WTC11 (cell line): ENCODE measurements around the gene UBXN6. TPM values are rescaled to one million over a fixed set of nuclear protein-coding genes. Genes with fewer than 3 reads are reported as not detected.

Experiments
- ATAC-seq: fragments of 200-7000 bp; cut with Tn5 transposase; 2 replicates; pipeline ENCODE4 v1.10.0; 2021; ENCODE audit warnings: mild to moderate bottlenecking, moderate library complexity
- CTCF ChIA-PET: fragments of 300-600 bp; sonication (Branson Sonifier 250); formaldehyde crosslinking; loops from one replicate; lab custom pipeline; 2021; ENCODE audit warnings: antibody characterized with exemption; lab: Charles Lee
- POLR2A ChIA-PET: fragments of 350-600 bp; sonication (Branson Sonifier 250); formaldehyde crosslinking; loops from one replicate; lab custom pipeline; 2021; ENCODE audit warnings: antibody characterized with exemption; lab: Charles Lee
- DNase-seq: peaks from one replicate; pipeline ENCODE4 v3.0.0; 2021; ENCODE audit warnings: low spot score
- H3K27ac Mint-ChIP-seq: 2 replicates; pipeline ENCODE4 v1.8.0; 2021; ENCODE audit warnings: mixed read lengths
- H3K27me3 Mint-ChIP-seq: 2 replicates; pipeline ENCODE4 v1.8.0; 2021; ENCODE audit warnings: low read depth, mild to moderate bottlenecking, moderate library complexity, mixed read lengths
- H3K36me3 Mint-ChIP-seq: 2 replicates; pipeline ENCODE4 v1.8.0; 2021; ENCODE audit warnings: mixed read lengths
- H3K4me1 Mint-ChIP-seq: 2 replicates; pipeline ENCODE4 v1.8.0; 2022; ENCODE audit warnings: mixed read lengths
- H3K4me3 Mint-ChIP-seq: 2 replicates; pipeline ENCODE4 v1.8.0; 2021; ENCODE audit warnings: mild to moderate bottlenecking, moderate library complexity, mixed read lengths
- H3K9me3 Mint-ChIP-seq: 2 replicates; pipeline ENCODE4 v1.8.0; 2021; ENCODE audit warnings: mixed read lengths
- ATF1 ChIP-seq: sonication (generic); formaldehyde crosslinking; IDR thresholded peaks from 2 replicates; pipeline ENCODE4 v1.8.1; 2023; ENCODE audit warnings: mild to moderate bottlenecking, moderate library complexity, missing genetic modification reagents
- E2F4 ChIP-seq: sonication (generic); formaldehyde crosslinking; IDR thresholded peaks from 2 replicates; pipeline ENCODE4 v1.8.1; 2022; ENCODE audit warnings: low read depth, mild to moderate bottlenecking, moderate library complexity, missing genetic modification reagents, borderline replicate concordance
- ESRRA ChIP-seq: sonication (generic); formaldehyde crosslinking; IDR thresholded peaks from 2 replicates; pipeline ENCODE4 v1.8.1; 2022; ENCODE audit warnings: mild to moderate bottlenecking, missing genetic modification reagents, borderline replicate concordance
- FOXJ3 ChIP-seq: sonication (generic); formaldehyde crosslinking; IDR thresholded peaks from 2 replicates; pipeline ENCODE4 v1.9.0; 2021; ENCODE audit warnings: missing genetic modification reagents, mild to moderate bottlenecking, borderline replicate concordance
- MXD4 ChIP-seq: fragments of 250-450 bp; sonication (Bioruptor Pico); IDR thresholded peaks from 2 replicates; pipeline ENCODE4 v1.8.0; 2021; ENCODE audit warnings: mild to moderate bottlenecking, moderate library complexity, borderline replicate concordance
- MYBL2 ChIP-seq: sonication (generic); formaldehyde crosslinking; IDR thresholded peaks from 2 replicates; pipeline ENCODE4 v1.8.1; 2023; ENCODE audit warnings: mild to moderate bottlenecking, moderate library complexity, missing genetic modification reagents
- NFE2L1 ChIP-seq: sonication (generic); formaldehyde crosslinking; IDR thresholded peaks from 2 replicates; pipeline ENCODE4 v1.8.1; 2023; ENCODE audit warnings: missing genetic modification reagents
- NR1H2 ChIP-seq: sonication (generic); formaldehyde crosslinking; IDR thresholded peaks from 2 replicates; pipeline ENCODE4 v1.9.0; 2021; ENCODE audit warnings: mild to moderate bottlenecking, moderate library complexity, missing genetic modification reagents
- NR3C1 ChIP-seq: sonication (generic); formaldehyde crosslinking; conservative IDR thresholded peaks from 2 replicates; pipeline ENCODE4 v1.8.1; 2023; ENCODE audit warnings: low read depth, mild to moderate bottlenecking, missing genetic modification reagents
- OVOL2 ChIP-seq: fragments of 250-450 bp; sonication (Bioruptor Pico); IDR thresholded peaks from 2 replicates; pipeline ENCODE4 v1.9.0; 2021; ENCODE audit warnings: mild to moderate bottlenecking, borderline replicate concordance
- PRRX2 ChIP-seq: fragments of 250-450 bp; sonication (Bioruptor Pico); IDR thresholded peaks from 2 replicates; pipeline ENCODE4 v1.8.0; 2021; ENCODE audit warnings: mild to moderate bottlenecking
- STAT6 ChIP-seq: sonication (generic); formaldehyde crosslinking; conservative IDR thresholded peaks from 2 replicates; pipeline ENCODE4 v1.8.1; 2023; ENCODE audit warnings: mild to moderate bottlenecking, low read depth, missing genetic modification reagents, moderate library complexity
- TEAD1 ChIP-seq: sonication (generic); formaldehyde crosslinking; IDR thresholded peaks from 2 replicates; pipeline ENCODE4 v1.8.0; 2022; ENCODE audit warnings: mild to moderate bottlenecking, missing genetic modification reagents
- ZBTB21 ChIP-seq: sonication (generic); formaldehyde crosslinking; IDR thresholded peaks from 2 replicates; pipeline ENCODE4 v1.8.1; 2023; ENCODE audit warnings: mild to moderate bottlenecking, missing genetic modification reagents, borderline replicate concordance
- ZNF121 ChIP-seq: sonication (generic); formaldehyde crosslinking; IDR thresholded peaks from 2 replicates; pipeline ENCODE4 v1.8.0; 2023; ENCODE audit warnings: missing genetic modification reagents
- ZNF219 ChIP-seq: sonication (generic); formaldehyde crosslinking; IDR thresholded peaks from 2 replicates; pipeline ENCODE4 v1.8.0; 2023; ENCODE audit warnings: missing genetic modification reagents, mild to moderate bottlenecking, borderline replicate concordance
- ZNF232 ChIP-seq: sonication (generic); formaldehyde crosslinking; IDR thresholded peaks from 2 replicates; pipeline ENCODE4 v1.8.0; 2022; ENCODE audit warnings: mild to moderate bottlenecking, missing genetic modification reagents
- ZNF416 ChIP-seq: fragments of 250-450 bp; sonication (Bioruptor Pico); IDR thresholded peaks from 2 replicates; pipeline ENCODE4 v1.9.0; 2021; ENCODE audit warnings: mild to moderate bottlenecking, inconsistent platforms
- ZNF671 ChIP-seq: fragments of 250-450 bp; sonication (Bioruptor Pico); IDR thresholded peaks from 2 replicates; pipeline ENCODE4 v1.8.0; 2021; ENCODE audit warnings: mild to moderate bottlenecking
- total RNA-seq: library from RNA; stranded (reverse); gene quantifications from 3 replicates; pipeline ENCODE4 v1.2.3, GENCODE V29; 2021
- TF ChIP-seq, protein P1 (sequence below): sonication (generic); formaldehyde crosslinking; IDR thresholded peaks from 2 replicates; pipeline ENCODE4 v1.8.1; 2023; ENCODE audit warnings: mild to moderate bottlenecking, missing genetic modification reagents, moderate library complexity
- TF ChIP-seq, protein P2 (sequence below): sonication (generic); formaldehyde crosslinking; IDR thresholded peaks from 2 replicates; pipeline ENCODE4 v1.8.1; 2023; ENCODE audit warnings: mild to moderate bottlenecking, missing genetic modification reagents
- TF ChIP-seq, protein P3 (sequence below): sonication (generic); formaldehyde crosslinking; IDR thresholded peaks from 2 replicates; pipeline ENCODE4 v1.8.1; 2023; ENCODE audit warnings: mild to moderate bottlenecking, missing genetic modification reagents, borderline replicate concordance

Gene UBXN6
- total RNA-seq, 1 experiment from 2014 or later, result 34.8 TPM

GRCh38 chr19:4464815-4465581 is 7.4 kb upstream of the UBXN6 start:
- DNase-seq (no peak), ATAC-seq (no peak)
- CTCF ChIA-PET, result interaction anchor here (0.7 to 1.0 kb wide), 3 partner anchors 91 to 409 kb away, joined by 3 to 4 read pairs (median 3); no protein-coding TSS in a partner anchor
- POLR2A ChIA-PET, result interaction anchor here (0.7 kb wide), 1 partner anchor 10 kb away, joined by 4 read pairs; no protein-coding TSS in a partner anchor
- Mint-ChIP-seq H3K4me3 (no peak overlapping the region), H3K36me3 (no peaks in the 10 kb centered on the region), H3K9me3 (no peaks in the 10 kb centered on the region; the same call in 1 of the 2 replicates), H3K27me3 (peaks cover 13% of the 10 kb centered on the region), H3K27ac (no peak overlapping the region), H3K4me1 (no peaks in the 10 kb centered on the region)
- TF ChIP-seq OVOL2 (CRISPR knock-in tag) (no peak), ZNF219 (CRISPR knock-in tag) (no peak), ATF1 (CRISPR knock-in tag) (no peak), E2F4 (CRISPR knock-in tag) (no peak), ZNF232 (no peak)
- TF ChIP-seq, protein P1, sequence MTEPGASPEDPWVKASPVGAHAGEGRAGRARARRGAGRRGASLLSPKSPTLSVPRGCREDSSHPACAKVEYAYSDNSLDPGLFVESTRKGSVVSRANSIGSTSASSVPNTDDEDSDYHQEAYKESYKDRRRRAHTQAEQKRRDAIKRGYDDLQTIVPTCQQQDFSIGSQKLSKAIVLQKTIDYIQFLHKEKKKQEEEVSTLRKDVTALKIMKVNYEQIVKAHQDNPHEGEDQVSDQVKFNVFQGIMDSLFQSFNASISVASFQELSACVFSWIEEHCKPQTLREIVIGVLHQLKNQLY (CRISPR knock-in tag), result no peak

GRCh38 chr19:4456843-4457653 is 546 bp downstream of the UBXN6 start:
- ChIA-PET POLR2A (interaction anchor here (1.4 kb wide), 1 partner anchor 17 kb away, joined by 3 read pairs; no protein-coding TSS in a partner anchor), CTCF (interaction anchor here (0.5 to 1.4 kb wide), 5 partner anchors 10 to 1356 kb away, joined by 3 to 6 read pairs (median 4); no protein-coding TSS in a partner anchor)
- Mint-ChIP-seq H3K27me3 (peaks cover 10% of the 10 kb centered on the region; the same call in 1 of the 2 replicates), H3K4me3 (peak overlapping the region; percentile 93), H3K36me3 (no peaks in the 10 kb centered on the region), H3K4me1 (peaks cover 9% of the 10 kb centered on the region), H3K27ac (peak overlapping the region; percentile 81), H3K9me3 (no peaks in the 10 kb centered on the region)
- DNase-seq (peak; percentile 72), ATAC-seq (peak; percentile 56)
- TF ChIP-seq MYBL2, result no peak
- TF ChIP-seq ZNF232, result no peak
- TF ChIP-seq ESRRA (CRISPR knock-in tag), result no peak
- TF ChIP-seq FOXJ3 (CRISPR knock-in tag), result no peak
- no peak for TF ChIP-seq ZNF671 (CRISPR knock-in tag)
- no peak for TF ChIP-seq PRRX2 (CRISPR knock-in tag)
- TF ChIP-seq STAT6, result no peak
- TF ChIP-seq, protein P2, sequence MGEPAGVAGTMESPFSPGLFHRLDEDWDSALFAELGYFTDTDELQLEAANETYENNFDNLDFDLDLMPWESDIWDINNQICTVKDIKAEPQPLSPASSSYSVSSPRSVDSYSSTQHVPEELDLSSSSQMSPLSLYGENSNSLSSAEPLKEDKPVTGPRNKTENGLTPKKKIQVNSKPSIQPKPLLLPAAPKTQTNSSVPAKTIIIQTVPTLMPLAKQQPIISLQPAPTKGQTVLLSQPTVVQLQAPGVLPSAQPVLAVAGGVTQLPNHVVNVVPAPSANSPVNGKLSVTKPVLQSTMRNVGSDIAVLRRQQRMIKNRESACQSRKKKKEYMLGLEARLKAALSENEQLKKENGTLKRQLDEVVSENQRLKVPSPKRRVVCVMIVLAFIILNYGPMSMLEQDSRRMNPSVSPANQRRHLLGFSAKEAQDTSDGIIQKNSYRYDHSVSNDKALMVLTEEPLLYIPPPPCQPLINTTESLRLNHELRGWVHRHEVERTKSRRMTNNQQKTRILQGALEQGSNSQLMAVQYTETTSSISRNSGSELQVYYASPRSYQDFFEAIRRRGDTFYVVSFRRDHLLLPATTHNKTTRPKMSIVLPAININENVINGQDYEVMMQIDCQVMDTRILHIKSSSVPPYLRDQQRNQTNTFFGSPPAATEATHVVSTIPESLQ (CRISPR knock-in tag), result no peak
- no peak for TF ChIP-seq ZNF121 (CRISPR knock-in tag)
- no peak for TF ChIP-seq NFE2L1
- no peak; the same call in 1 of the 2 replicates for TF ChIP-seq ZNF416 (CRISPR knock-in tag)
- no peak for TF ChIP-seq TEAD1 (CRISPR knock-in tag)
- TF ChIP-seq NR1H2 (CRISPR knock-in tag), result no peak
- no peak for TF ChIP-seq ZBTB21 (CRISPR knock-in tag)
- no peak for TF ChIP-seq MXD4 (CRISPR knock-in tag)
- no peak for TF ChIP-seq NR3C1 (CRISPR knock-in tag)
- TF ChIP-seq, protein P3, sequence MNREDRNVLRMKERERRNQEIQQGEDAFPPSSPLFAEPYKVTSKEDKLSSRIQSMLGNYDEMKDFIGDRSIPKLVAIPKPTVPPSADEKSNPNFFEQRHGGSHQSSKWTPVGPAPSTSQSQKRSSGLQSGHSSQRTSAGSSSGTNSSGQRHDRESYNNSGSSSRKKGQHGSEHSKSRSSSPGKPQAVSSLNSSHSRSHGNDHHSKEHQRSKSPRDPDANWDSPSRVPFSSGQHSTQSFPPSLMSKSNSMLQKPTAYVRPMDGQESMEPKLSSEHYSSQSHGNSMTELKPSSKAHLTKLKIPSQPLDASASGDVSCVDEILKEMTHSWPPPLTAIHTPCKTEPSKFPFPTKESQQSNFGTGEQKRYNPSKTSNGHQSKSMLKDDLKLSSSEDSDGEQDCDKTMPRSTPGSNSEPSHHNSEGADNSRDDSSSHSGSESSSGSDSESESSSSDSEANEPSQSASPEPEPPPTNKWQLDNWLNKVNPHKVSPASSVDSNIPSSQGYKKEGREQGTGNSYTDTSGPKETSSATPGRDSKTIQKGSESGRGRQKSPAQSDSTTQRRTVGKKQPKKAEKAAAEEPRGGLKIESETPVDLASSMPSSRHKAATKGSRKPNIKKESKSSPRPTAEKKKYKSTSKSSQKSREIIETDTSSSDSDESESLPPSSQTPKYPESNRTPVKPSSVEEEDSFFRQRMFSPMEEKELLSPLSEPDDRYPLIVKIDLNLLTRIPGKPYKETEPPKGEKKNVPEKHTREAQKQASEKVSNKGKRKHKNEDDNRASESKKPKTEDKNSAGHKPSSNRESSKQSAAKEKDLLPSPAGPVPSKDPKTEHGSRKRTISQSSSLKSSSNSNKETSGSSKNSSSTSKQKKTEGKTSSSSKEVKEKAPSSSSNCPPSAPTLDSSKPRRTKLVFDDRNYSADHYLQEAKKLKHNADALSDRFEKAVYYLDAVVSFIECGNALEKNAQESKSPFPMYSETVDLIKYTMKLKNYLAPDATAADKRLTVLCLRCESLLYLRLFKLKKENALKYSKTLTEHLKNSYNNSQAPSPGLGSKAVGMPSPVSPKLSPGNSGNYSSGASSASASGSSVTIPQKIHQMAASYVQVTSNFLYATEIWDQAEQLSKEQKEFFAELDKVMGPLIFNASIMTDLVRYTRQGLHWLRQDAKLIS, result no peak
- TF ChIP-seq OVOL2 (CRISPR knock-in tag), result no peak
